ENCODE results near the gene RGS10. TPM values are rescaled to one million over a fixed set of nuclear protein-coding genes. Genes with fewer than 3 reads are reported as not detected.
A peak's percentile ranks its signal among the peaks of the same experiment; 100 is the strongest.

Gene RGS10
- total RNA-seq, 6 donors from 2014 or later, result 11.7 to 39.3 (median 26.5) TPM

DNA sequence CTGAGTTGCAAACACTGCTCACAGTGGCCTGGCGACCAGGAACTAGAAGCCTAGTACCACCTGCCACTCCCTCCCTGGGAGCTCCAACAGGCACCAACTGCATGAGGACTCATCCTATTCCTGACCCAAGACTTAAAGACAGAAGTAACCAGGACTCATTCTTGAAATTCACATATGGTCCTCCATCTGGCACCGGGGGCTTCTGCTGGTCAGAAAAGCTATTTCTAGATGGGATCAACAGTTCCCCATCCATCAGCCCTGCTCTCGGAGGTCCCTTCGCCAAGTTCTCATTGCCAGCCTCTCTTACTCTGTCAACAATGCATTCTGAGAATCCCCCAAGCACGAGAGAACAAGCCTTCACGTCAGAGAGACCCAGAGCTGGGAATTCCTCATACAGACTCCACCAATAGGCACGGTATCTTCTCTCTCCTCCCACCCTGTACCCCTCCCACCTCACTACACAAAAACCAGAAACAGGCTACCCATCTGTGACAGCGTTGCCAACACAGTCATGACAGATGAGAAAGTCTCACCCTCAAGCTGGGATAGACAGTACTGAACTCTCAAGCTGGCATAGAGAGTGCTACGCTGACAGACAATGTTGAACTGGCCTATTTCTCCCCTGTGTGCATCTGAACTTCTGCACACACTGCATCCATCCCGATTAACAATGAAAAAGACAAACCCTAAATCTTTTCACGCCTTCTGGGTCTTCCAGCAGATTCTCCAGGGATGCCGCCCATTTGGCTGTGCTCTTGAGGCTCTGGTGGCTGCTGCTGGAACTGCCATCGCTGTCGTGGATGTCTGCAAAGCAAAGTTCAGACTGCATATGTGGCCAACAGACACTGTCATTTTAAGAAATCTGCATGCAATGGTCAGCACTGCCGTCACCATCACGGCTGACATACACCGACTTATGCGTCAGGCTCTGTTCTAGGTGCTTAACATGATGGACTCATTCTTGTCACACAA lies 15.6 kb downstream of the RGS10 start:
- DNase-seq, result no peak

DNA sequence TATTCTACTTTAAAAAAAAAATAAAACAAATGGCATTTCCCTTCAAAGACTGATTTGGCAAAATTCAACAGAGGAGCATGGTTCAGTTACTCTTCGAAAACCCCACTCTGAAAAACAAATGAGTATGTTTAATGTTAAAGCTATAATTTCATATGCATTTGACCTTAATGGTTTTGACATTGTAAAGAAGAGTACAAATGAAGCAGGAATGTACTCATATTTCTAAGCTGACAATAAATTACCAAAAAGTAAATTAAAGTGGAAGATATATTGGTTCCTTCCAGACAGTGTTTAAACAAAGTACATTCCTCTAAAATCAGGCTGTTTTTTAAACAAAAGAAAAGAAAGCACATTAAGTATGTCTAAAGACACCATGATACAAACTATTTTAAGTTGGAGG lies 16.4 kb downstream of the RGS10 start:
- H3K27me3 ChIP-seq, result no peaks in the 10 kb centered on the region

More for the DNA sequence above, 15.6 kb downstream of the RGS10 start:
- Histone ChIP-seq H3K9me3 (no peaks in the 10 kb centered on the region), H3K27ac (no peak overlapping the region), H3K27me3 (no peaks in the 10 kb centered on the region), H3K4me3 (no peak overlapping the region), H3K4me1 (no peaks in the 10 kb centered on the region), H3K36me3 (no peaks in the 10 kb centered on the region)
- no peak for ATAC-seq (ENCODE audit: low FRiP score in 2 of 2)
- WGBS, 2 donors, result 71 to 74% methylated on average over 18 of the region's 18 CpGs
- TF ChIP-seq, protein P1, sequence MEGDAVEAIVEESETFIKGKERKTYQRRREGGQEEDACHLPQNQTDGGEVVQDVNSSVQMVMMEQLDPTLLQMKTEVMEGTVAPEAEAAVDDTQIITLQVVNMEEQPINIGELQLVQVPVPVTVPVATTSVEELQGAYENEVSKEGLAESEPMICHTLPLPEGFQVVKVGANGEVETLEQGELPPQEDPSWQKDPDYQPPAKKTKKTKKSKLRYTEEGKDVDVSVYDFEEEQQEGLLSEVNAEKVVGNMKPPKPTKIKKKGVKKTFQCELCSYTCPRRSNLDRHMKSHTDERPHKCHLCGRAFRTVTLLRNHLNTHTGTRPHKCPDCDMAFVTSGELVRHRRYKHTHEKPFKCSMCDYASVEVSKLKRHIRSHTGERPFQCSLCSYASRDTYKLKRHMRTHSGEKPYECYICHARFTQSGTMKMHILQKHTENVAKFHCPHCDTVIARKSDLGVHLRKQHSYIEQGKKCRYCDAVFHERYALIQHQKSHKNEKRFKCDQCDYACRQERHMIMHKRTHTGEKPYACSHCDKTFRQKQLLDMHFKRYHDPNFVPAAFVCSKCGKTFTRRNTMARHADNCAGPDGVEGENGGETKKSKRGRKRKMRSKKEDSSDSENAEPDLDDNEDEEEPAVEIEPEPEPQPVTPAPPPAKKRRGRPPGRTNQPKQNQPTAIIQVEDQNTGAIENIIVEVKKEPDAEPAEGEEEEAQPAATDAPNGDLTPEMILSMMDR (IDR thresholded peaks at IDR 0.05), result peak in 1 of 6 experiments; percentile 13
- no peak for TF ChIP-seq POLR2A (IDR thresholded peaks at IDR 0.05)

DNA sequence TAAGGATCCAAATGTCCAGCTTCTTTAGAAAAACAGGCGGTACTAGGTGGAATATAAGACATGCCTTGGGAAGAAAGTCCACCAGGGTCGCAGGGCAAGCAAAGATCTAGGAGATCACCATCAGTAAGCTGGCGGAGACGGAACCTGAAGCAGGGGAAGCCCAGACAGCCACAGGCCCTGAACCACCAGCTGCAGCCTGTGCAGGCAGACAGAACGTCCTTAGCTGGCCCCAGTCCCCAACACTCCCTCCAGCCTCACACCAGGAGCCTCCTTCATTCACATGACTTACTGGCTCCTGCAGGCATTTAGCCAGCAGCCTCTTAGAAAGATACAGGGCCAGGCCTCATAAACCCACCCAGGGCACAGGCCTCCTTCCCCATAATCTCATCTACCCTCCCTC lies 17.4 kb downstream of the RGS10 start:
- no peak overlapping the region for H3K27ac ChIP-seq
- DNase-seq (no peak), ATAC-seq (ENCODE audit: low FRiP score in 2 of 2) (no peak)
- H3K27me3 ChIP-seq, result no peaks in the 10 kb centered on the region
- no peak overlapping the region for H3K4me3 ChIP-seq
- no peaks in the 10 kb centered on the region for H3K4me1 ChIP-seq
- TF ChIP-seq EP300 (IDR thresholded peaks at IDR 0.05) (no peak), POLR2AphosphoS5 (IDR thresholded peaks at IDR 0.05) (no peak), POLR2A (IDR thresholded peaks at IDR 0.05) (no peak)
- TF ChIP-seq, protein P1 (IDR thresholded peaks at IDR 0.05), result no peak
- 90 to 94% methylated on average over 5 of the region's 5 CpGs for WGBS, 2 donors
- H3K9me3 ChIP-seq, result no peaks in the 10 kb centered on the region
- H3K36me3 ChIP-seq, result no peaks in the 10 kb centered on the region

More for the DNA sequence above, 16.4 kb downstream of the RGS10 start:
- Histone ChIP-seq H3K4me1 (no peaks in the 10 kb centered on the region), H3K4me3 (no peak overlapping the region), H3K36me3 (no peaks in the 10 kb centered on the region), H3K27ac (no peak overlapping the region), H3K9me3 (no peaks in the 10 kb centered on the region)
- TF ChIP-seq POLR2AphosphoS5 (IDR thresholded peaks at IDR 0.05) (no peak), POLR2A (IDR thresholded peaks at IDR 0.05) (no peak), EP300 (IDR thresholded peaks at IDR 0.05) (no peak)
- TF ChIP-seq, protein P1 (IDR thresholded peaks at IDR 0.05), result no peak
- WGBS, 2 donors, result 81 to 98% methylated on average over 1 of the region's 1 CpG
- DNase-seq, result no peak
- ATAC-seq (ENCODE audit: low FRiP score in 2 of 2), result no peak

DNA sequence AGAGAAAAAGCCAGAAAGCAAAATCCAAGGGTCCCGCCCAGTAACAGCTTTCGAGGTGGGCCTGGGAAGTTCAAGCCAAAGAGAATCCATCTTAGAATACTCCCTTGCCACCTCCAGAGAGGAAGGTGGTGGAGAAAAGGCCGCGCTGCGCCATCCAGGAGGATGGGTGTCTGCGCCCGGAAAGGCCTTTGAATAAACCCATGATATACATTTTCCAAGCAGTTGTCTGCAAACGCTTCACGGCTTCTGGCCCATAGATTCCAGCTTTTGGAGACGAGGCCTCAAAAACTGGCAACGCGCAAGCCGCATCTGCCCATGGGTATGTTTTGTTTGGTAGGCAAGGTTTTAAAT lies 17.8 kb downstream of the RGS10 start:
- TF ChIP-seq EP300 (IDR thresholded peaks at IDR 0.05) (no peak), POLR2A (IDR thresholded peaks at IDR 0.05) (no peak), POLR2AphosphoS5 (IDR thresholded peaks at IDR 0.05) (no peak)
- TF ChIP-seq, protein P1 (IDR thresholded peaks at IDR 0.05), result no peak
- DNase-seq (no peak), ATAC-seq (ENCODE audit: low FRiP score in 2 of 2) (no peak)
- H3K36me3 ChIP-seq, result no peaks in the 10 kb centered on the region
- no peak overlapping the region for H3K4me3 ChIP-seq
- H3K9me3 ChIP-seq, result no peaks in the 10 kb centered on the region
- H3K27me3 ChIP-seq, result no peaks in the 10 kb centered on the region
- H3K27ac ChIP-seq, result no peak overlapping the region
- 89 to 94% methylated on average over 13 of the region's 13 CpGs for WGBS, 2 donors
- no peaks in the 10 kb centered on the region for H3K4me1 ChIP-seq

Measured in upper lobe of left lung (tissue), 6 donors.